GM12878 (cell line): Measurements from ENCODE around the gene CLEC20A. TPM values are rescaled to one million over a fixed set of nuclear protein-coding genes. Genes with fewer than 3 reads are reported as not detected.

Source experiments
- ATAC-seq: fragments of 200-7000 bp; cut with Tn5 transposase; 3 replicates; pipeline ENCODE4 v1.9.1; 2020; ENCODE audit warnings: mild to moderate bottlenecking, moderate library complexity
- BruUV-seq: library from RNA; stranded (reverse); fragments of 400-500 nt; replicated peaks from 2 replicates; lab custom pipeline; 2021; lab: Mats Ljungman, UMichigan
- CTCF ChIA-PET: fragments of 300-600 bp; sonication (Branson Sonifier 250); formaldehyde crosslinking; extraction: SDS; loops from one replicate; lab custom pipeline; 2021; ENCODE audit warnings: inconsistent platforms; lab: Yijun Ruan, JAX
- POLR2A ChIA-PET: fragments of 350-600 bp; formaldehyde crosslinking; extraction: SDS; loops from one replicate; lab custom pipeline; 2021; ENCODE audit warnings: inconsistent platforms; lab: Charles Lee
- RAD21 ChIA-PET: fragments of 300-600 bp; sonication (Branson Sonifier 250); formaldehyde crosslinking; loops from one replicate; lab custom pipeline; 2023; ENCODE audit warnings: antibody characterized with exemption; ENCODE audit not compliant: unreplicated experiment; lab: Charles Lee
- SMC1A ChIA-PET: fragments of 300-600 bp; sonication (Branson Sonifier 250); formaldehyde crosslinking; loops from one replicate; lab custom pipeline; 2023; ENCODE audit not compliant: unreplicated experiment, uncharacterized antibody; lab: Charles Lee
- DNase-seq: peaks from one replicate; pipeline ENCODE4 v3.0.0-alpha.2; 2011; ENCODE audit warnings: low read depth, low spot score
- FAIRE-seq: peaks from 3 replicates; lab custom pipeline; 2011; peaks lifted over from hg19 to GRCh38; lab: Jason Lieb, UNC
- H2AFZ ChIP-seq: 2 replicates; pipeline ENCODE4 v1.6.0; 2011; ENCODE audit warnings: low read depth, low read length, control low read depth; ENCODE audit not compliant: control insufficient read depth
- H3K27ac ChIP-seq: 2 replicates; pipeline ENCODE4 v1.5.1; 2011; ENCODE audit warnings: control low read depth; ENCODE audit not compliant: control insufficient read depth, insufficient read depth
- H3K27me3 ChIP-seq, 2 experiments: replicated peaks in 1 of 2; 2 replicates each; pipeline versions ENCODE4 v1.6.0 to v1.6.1; 2011; ENCODE audit warnings: low read length in 1 of 2; ENCODE audit not compliant: control insufficient read depth in 2 of 2, insufficient read depth in 2 of 2
- H3K36me3 ChIP-seq, 2 experiments: 2 replicates each; pipeline ENCODE4 v1.5.1; 2011; ENCODE audit warnings: low read length in 1 of 2; ENCODE audit not compliant: control insufficient read depth in 2 of 2, insufficient read depth in 2 of 2
- H3K4me1 ChIP-seq: 2 replicates; pipeline ENCODE4 v1.6.1; 2011; ENCODE audit warnings: mild to moderate bottlenecking, low read length, moderate library complexity, mixed read lengths; ENCODE audit not compliant: control insufficient read depth, insufficient read depth
- H3K4me2 ChIP-seq: 2 replicates; pipeline ENCODE4 v1.6.0; 2011; ENCODE audit warnings: control low read depth; ENCODE audit not compliant: control insufficient read depth, insufficient read depth
- H3K4me3 ChIP-seq: fragments of 200-600 bp; sonication (generic); 2 replicates; pipeline ENCODE4 v1.5.1; 2016
- H3K79me2 ChIP-seq: 2 replicates; pipeline ENCODE4 v1.6.0; 2011; ENCODE audit warnings: low read length; ENCODE audit not compliant: control insufficient read depth, insufficient read depth
- H3K9ac ChIP-seq: 2 replicates; pipeline ENCODE4 v1.8.0; 2011; ENCODE audit warnings: low read length, control low read depth, mixed read lengths; ENCODE audit not compliant: control insufficient read depth, insufficient read depth
- H3K9me3 ChIP-seq: replicated peaks from 3 replicates; pipeline ENCODE4 v1.5.1; 2011; ENCODE audit warnings: mild to moderate bottlenecking, low read length; ENCODE audit not compliant: control insufficient read depth, insufficient read depth
- H4K20me1 ChIP-seq: 2 replicates; pipeline ENCODE4 v1.6.0; 2011; ENCODE audit not compliant: control insufficient read depth, insufficient read depth
- ASH2L ChIP-seq: fragments of 300-600, 200-600 bp; sonication (generic); IDR thresholded peaks from 2 replicates; pipeline ENCODE4 v1.6.1; 2017; ENCODE audit warnings: low read depth, mild to moderate bottlenecking, borderline replicate concordance
- BHLHE40 ChIP-seq, 2 experiments: fragments of 450-650 bp in 1 of 2; IDR thresholded peaks; 2 replicates each; pipeline ENCODE4 v1.6.1; 2011 to 2017; ENCODE audit warnings: low read depth in 2 of 2, borderline replicate concordance in 1 of 2, improper control_type of control experiment in 1 of 2, low read length in 1 of 2, mild to moderate bottlenecking in 1 of 2
- BRCA1 ChIP-seq: IDR thresholded peaks from 2 replicates; pipeline ENCODE4 v1.6.1; 2011; ENCODE audit warnings: low read depth, low read length, improper control_type of control experiment
- CBX3 ChIP-seq: fragments of 200-600 bp; sonication (generic); IDR thresholded peaks from 2 replicates; pipeline ENCODE4 v1.6.1; 2016; ENCODE audit warnings: low read depth, borderline replicate concordance
- CEBPB ChIP-seq, 2 experiments: fragments of 150-350 bp in 1 of 2; IDR thresholded peaks; 2 replicates each; pipeline ENCODE4 v1.6.1; 2012 to 2014; ENCODE audit warnings: low read depth in 2 of 2, low read length in 2 of 2, borderline replicate concordance in 1 of 2, inconsistent platforms in 1 of 2
- CREB1 ChIP-seq: IDR thresholded peaks from 2 replicates; pipeline ENCODE4 v1.6.1; 2012; ENCODE audit warnings: low read depth, mild to moderate bottlenecking, inconsistent platforms
- E4F1 ChIP-seq: fragments of 450-650 bp; IDR thresholded peaks from 2 replicates; pipeline ENCODE4 v1.6.1; 2018; ENCODE audit warnings: borderline replicate concordance, mild to moderate bottlenecking; ENCODE audit not compliant: partially characterized antibody
- EGR1 ChIP-seq, 2 experiments: IDR thresholded peaks; 1 replicate in 1 of 2; 2 replicates in 1 of 2; pipeline ENCODE4 v1.6.1; 2011 to 2012; ENCODE audit warnings: low read depth in 2 of 2, low read length in 2 of 2, borderline replicate concordance in 1 of 2, mild to moderate bottlenecking in 1 of 2, moderate library complexity in 1 of 2
- IRF3 ChIP-seq: fragments of 450-650 bp; IDR thresholded peaks from 2 replicates; pipeline ENCODE4 v1.6.1; 2014; ENCODE audit warnings: mild to moderate bottlenecking
- NBN ChIP-seq: fragments of 450-650 bp; IDR thresholded peaks from 2 replicates; pipeline ENCODE4 v1.6.1; 2016
- NR2F1 ChIP-seq: fragments of 450-650 bp; conservative IDR thresholded peaks from 2 replicates; pipeline ENCODE4 v1.6.1; 2017; ENCODE audit warnings: mild to moderate bottlenecking
- POLR2A ChIP-seq: IDR thresholded peaks from 2 replicates; pipeline ENCODE4 v1.6.1; 2011; ENCODE audit warnings: low read depth, mild to moderate bottlenecking, low read length
- TAF1 ChIP-seq: IDR thresholded peaks from 2 replicates; pipeline ENCODE4 v1.6.1; 2011; ENCODE audit warnings: mild to moderate bottlenecking, low read depth, low read length, borderline replicate concordance
- TCF12 ChIP-seq: IDR thresholded peaks from 2 replicates; pipeline ENCODE4 v1.6.1; 2011; ENCODE audit warnings: low read depth, mild to moderate bottlenecking, low read length
- ZNF207 ChIP-seq: fragments of 450-650 bp; IDR thresholded peaks from 2 replicates; pipeline ENCODE4 v1.6.1; 2014; ENCODE audit warnings: antibody characterized with exemption, mild to moderate bottlenecking, borderline replicate concordance
- ZNF24 ChIP-seq: fragments of 450-650 bp; IDR thresholded peaks from 2 replicates; pipeline ENCODE4 v1.6.1; 2017; ENCODE audit warnings: antibody characterized with exemption, mild to moderate bottlenecking
- ZNF622 ChIP-seq: fragments of 450-650 bp; IDR thresholded peaks from 2 replicates; pipeline ENCODE4 v1.6.1; 2017; ENCODE audit warnings: mild to moderate bottlenecking, inconsistent platforms
- WGBS: methylation state at CpG from one replicate; pipeline ENCODE4 v1.1.6; 2016; ENCODE audit warnings: low lambda C conversion rate; ENCODE audit not compliant: insufficient replicate concordance, insufficient coverage; ENCODE audit errors: missing lambda C conversion rate; 5-methylcytosine and 5-hydroxymethylcytosine counted together
- in situ Hi-C: fragments of 300-500 bp; cut with MboI; formaldehyde crosslinking; loops from 9 replicates; pipeline ENCODE4 v1.14.3; 2018; ENCODE audit warnings: mixed read lengths
- intact Hi-C: fragments of 100-400 bp; cut with micrococcal nuclease; formaldehyde crosslinking; loops from one replicate; pipeline ENCODE4 v1.14.2; 2022; ENCODE audit not compliant: unreplicated experiment
- polyA plus RNA-seq, 11 experiments: library from polyadenylated mRNA; depleted of rRNA in 4 of 11; unstranded in 6 of 11; stranded (reverse) in 5 of 11; fragments of >200 nt; fragmentation: Nextera tagmentation in 4 of 11; fragmentation: Illumina TruSeq in 1 of 11; extraction: Ambion mirVana in 4 of 11; extraction: Trizol in 1 of 11; gene quantifications; 1 replicate in 1 of 11; 2 replicates in 10 of 11; pipeline versions ENCODE4 v1.2.1 to v1.2.3, GENCODE V29; 2011 to 2016; ENCODE audit warnings: inconsistent platforms in 2 of 11, missing spikeins in 2 of 11, low read depth in 1 of 11
- total RNA-seq, 4 experiments: library from RNA; depleted of rRNA in 3 of 4; stranded (reverse); fragments of >200 nt in 3 of 4; fragmentation: Illumina TruSeq in 1 of 4; extraction: Trizol in 1 of 4; gene quantifications; 2 replicates each; pipeline versions ENCODE4 v1.2.1 to v1.2.3, GENCODE V29; 2013 to 2021

Gene CLEC20A
- total and polyA plus RNA-seq, 10 of the 15 experiments (the other 5 are each of a cell fraction or from before 2014, with no cell fraction given), result not detected

DNA sequence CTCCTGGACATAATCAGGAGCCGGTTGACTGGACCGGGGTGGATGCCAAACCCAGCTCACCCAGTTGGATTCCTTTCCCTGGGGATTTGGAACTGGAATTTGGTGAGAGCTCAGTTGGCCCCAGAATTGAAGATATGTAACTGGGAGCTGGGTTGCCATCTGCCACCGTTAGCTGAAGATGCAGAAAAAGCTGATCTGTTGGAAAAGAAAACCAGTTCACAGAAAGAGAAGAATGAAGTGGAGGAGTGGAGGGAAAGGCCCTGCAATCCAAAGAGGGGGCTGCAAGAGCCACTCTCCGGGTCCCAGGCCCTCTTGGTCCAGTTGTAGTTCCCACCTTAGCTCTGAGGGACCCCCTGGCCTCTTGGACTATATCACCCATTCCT lies 32.2 kb upstream of the CLEC20A start (continued):
- TF ChIP-seq CBX3, result no peak
- no peak for TF ChIP-seq POLR2A
- TF ChIP-seq E4F1, result no peak

- H3K9me3 ChIP-seq, result no peaks in the 10 kb centered on the region
- H3K27me3 ChIP-seq, result no peaks in the 10 kb centered on the region
- H4K20me1 ChIP-seq, result no peaks in the 10 kb centered on the region
- ChIA-PET CTCF (interaction anchor here (0.7 to 1.9 kb wide), 4 partner anchors 27 to 475 kb away, joined by 3 to 6 read pairs (median 4); no protein-coding TSS in a partner anchor), RAD21 (interaction anchor here (1.8 kb wide), 1 partner anchor 217 kb away, joined by 3 read pairs; no protein-coding TSS in a partner anchor), POLR2A (interaction anchor here (0.6 kb wide), 1 partner anchor 750 kb away, joined by 3 read pairs; no protein-coding TSS in a partner anchor), SMC1A (interaction anchor here (0.6 kb wide), 1 partner anchor 1287 kb away, joined by 3 read pairs; no protein-coding TSS in a partner anchor)
- no peak overlapping the region for H3K4me2 ChIP-seq
- no TSS peak for BruUV-seq
- in situ Hi-C loops, result loop anchor here (25.0 kb wide), 1 partner anchor 234 kb away; no protein-coding TSS in a partner anchor
- H3K4me3 ChIP-seq, result no peak overlapping the region
- ATAC-seq (no peak), DNase-seq (no peak), FAIRE-seq (no peak)
- no peaks in the 10 kb centered on the region for H3K36me3 ChIP-seq
- WGBS, result 46% methylated on average over 10 of the region's 10 CpGs
- no peaks in the 10 kb centered on the region for H3K4me1 ChIP-seq
- no peak overlapping the region for H3K27ac ChIP-seq
- H2AFZ ChIP-seq, result no peak overlapping the region
- intact Hi-C loops, result no loop called here
- no peaks in the 10 kb centered on the region for H3K79me2 ChIP-seq
- no peak overlapping the region for H3K9ac ChIP-seq
- TF ChIP-seq IRF3 (no peak), E4F1 (no peak), BHLHE40 (IDR thresholded peaks at IDR 0.05; ENCODE audit: borderline replicate concordance in 1 of 2, low read depth in 2 of 2, low read length in 1 of 2) (no peak), ZNF622 (no peak), CREB1 (no peak), TCF12 (no peak), ZNF24 (no peak), NR2F1 (no peak), EGR1 (IDR thresholded peaks at IDR 0.05; ENCODE audit: borderline replicate concordance in 1 of 2, low read depth in 2 of 2, low read length in 2 of 2) (no peak), NBN (no peak), ZNF207 (no peak), CEBPB (IDR thresholded peaks at IDR 0.05; ENCODE audit: borderline replicate concordance in 1 of 2, low read depth in 2 of 2, low read length in 2 of 2) (no peak), ASH2L (no peak), TAF1 (no peak), BRCA1 (no peak)
These were observed 31.6 kb upstream of the CLEC20A start for GRCh38 chr1:178528228-178528952.
